ENCODE results near the gene CFAP65.

The CFAP65 gene

GRCh38 chr2:219003979-219004378, 37.3 kb downstream of the CFAP65 start:
- Histone ChIP-seq H3K23ac (ENCODE audit: low read length) (no peak overlapping the region), H3K36me3 (ENCODE audit: control insufficient read depth, insufficient read depth, low read length) (no peaks in the 10 kb centered on the region), H3K56ac (ENCODE audit: low read length) (no peak overlapping the region)

GRCh38 chr2:219003267-219003634, 38.1 kb downstream of the CFAP65 start:
- DNase-seq = no peak
- Histone ChIP-seq H3K4me2 (ENCODE audit: low read length) (no peak overlapping the region), H2BK120ac (ENCODE audit: low read depth, low read length) (no peak overlapping the region), H2BK5ac (ENCODE audit: low read length) (no peak overlapping the region), H3K18ac (ENCODE audit: low read length) (no peak overlapping the region), H3K36me3 (ENCODE audit: control insufficient read depth, insufficient read depth, low read length) (no peaks in the 10 kb centered on the region), H3K4me3 (ENCODE audit: low read length) (no peak overlapping the region), H3K27ac (ENCODE audit: low read depth, low read length) (no peak overlapping the region), H2BK15ac (replicated peaks; ENCODE audit: low read depth) (no peak overlapping the region), H3K4ac (ENCODE audit: low read depth, low read length) (no peak overlapping the region), H3K4me1 (ENCODE audit: control insufficient read depth, low read depth, low read length) (peaks cover 20% of the 10 kb centered on the region), H4K5ac (ENCODE audit: low read length) (no peak overlapping the region), H4K8ac (ENCODE audit: low read depth, low read length) (no peak overlapping the region), H2AK5ac (ENCODE audit: low read length) (no peak overlapping the region), H3K56ac (ENCODE audit: low read length) (no peak overlapping the region), H3K27me3 (ENCODE audit: insufficient read depth, low read length, poor library complexity) (peaks cover 3% of the 10 kb centered on the region), H3K9ac (ENCODE audit: low read length) (no peak overlapping the region), H3K79me1 (ENCODE audit: low read length) (no peaks in the 10 kb centered on the region), H3K79me2 (ENCODE audit: control insufficient read depth, insufficient read depth, low read length) (no peaks in the 10 kb centered on the region), H3K23ac (ENCODE audit: low read length) (no peak overlapping the region)
- no CpG with 5 or more reads among the region's 20 CpGs for WGBS (ENCODE audit: extremely low coverage, insufficient coverage, low lambda C conversion rate)

More at GRCh38 chr2:219003979-219004378, 37.3 kb downstream of the CFAP65 start:
- H3K4me1 ChIP-seq (ENCODE audit: control insufficient read depth, low read depth, low read length) = peaks cover 15% of the 10 kb centered on the region
- no peak overlapping the region for H3K27ac ChIP-seq (ENCODE audit: low read depth, low read length)
- no peak overlapping the region for H3K18ac ChIP-seq (ENCODE audit: low read length)
- H3K79me1 ChIP-seq (ENCODE audit: low read length) = no peaks in the 10 kb centered on the region
- DNase-seq = no peak
- no peak overlapping the region for H3K4ac ChIP-seq (ENCODE audit: low read depth, low read length)
- H3K79me2 ChIP-seq (ENCODE audit: control insufficient read depth, insufficient read depth, low read length) = no peaks in the 10 kb centered on the region
- H2AK5ac ChIP-seq (ENCODE audit: low read length) = no peak overlapping the region
- no peak overlapping the region for H2BK120ac ChIP-seq (ENCODE audit: low read depth, low read length)
- no peak overlapping the region for H3K9ac ChIP-seq (ENCODE audit: low read length)
- no peak overlapping the region for H3K4me3 ChIP-seq (ENCODE audit: low read length)
- H4K8ac ChIP-seq (ENCODE audit: low read depth, low read length) = no peak overlapping the region
- no peak overlapping the region for H4K5ac ChIP-seq (ENCODE audit: low read length)
- no CpG with 5 or more reads among the region's 3 CpGs for whole genome bisulfite sequencing (ENCODE audit: extremely low coverage, insufficient coverage, low lambda C conversion rate)
- H3K4me2 ChIP-seq (ENCODE audit: low read length) = no peak overlapping the region
- H2BK5ac ChIP-seq (ENCODE audit: low read length) = no peak overlapping the region
- H2BK15ac ChIP-seq (replicated peaks; ENCODE audit: low read depth) = no peak overlapping the region
- H3K27me3 ChIP-seq (ENCODE audit: insufficient read depth, low read length, poor library complexity) = peaks cover 3% of the 10 kb centered on the region

GRCh38 chr2:219002395-219003266, 38.7 kb downstream of the CFAP65 start:
- Histone ChIP-seq H3K23ac (ENCODE audit: low read length) (peak overlapping the region; percentile 30), H2BK15ac (replicated peaks; ENCODE audit: low read depth) (no peak overlapping the region), H3K56ac (ENCODE audit: low read length) (peak overlapping the region; percentile 75), H2AK5ac (ENCODE audit: low read length) (no peak overlapping the region), H2BK120ac (ENCODE audit: low read depth, low read length) (no peak overlapping the region), H2BK5ac (ENCODE audit: low read length) (no peak overlapping the region), H3K9ac (ENCODE audit: low read length) (peak overlapping the region; percentile 59), H3K4ac (ENCODE audit: low read depth, low read length) (no peak overlapping the region), H3K4me1 (ENCODE audit: control insufficient read depth, low read depth, low read length) (peaks cover 25% of the 10 kb centered on the region), H3K18ac (ENCODE audit: low read length) (no peak overlapping the region), H3K27me3 (ENCODE audit: insufficient read depth, low read length, poor library complexity) (peaks cover 3% of the 10 kb centered on the region), H4K8ac (ENCODE audit: low read depth, low read length) (no peak overlapping the region), H3K4me2 (ENCODE audit: low read length) (peak overlapping the region; percentile 81), H3K79me2 (ENCODE audit: control insufficient read depth, insufficient read depth, low read length) (no peaks in the 10 kb centered on the region), H4K5ac (ENCODE audit: low read length) (no peak overlapping the region), H3K4me3 (ENCODE audit: low read length) (no peak overlapping the region), H3K79me1 (ENCODE audit: low read length) (no peaks in the 10 kb centered on the region), H3K36me3 (ENCODE audit: control insufficient read depth, insufficient read depth, low read length) (no peaks in the 10 kb centered on the region), H3K27ac (ENCODE audit: low read depth, low read length) (no peak overlapping the region)
- WGBS (ENCODE audit: extremely low coverage, insufficient coverage, low lambda C conversion rate) = no CpG with 5 or more reads among the region's 72 CpGs
- peak; percentile 87 for DNase-seq

GRCh38 chr2:219001577-219002394, 39.5 kb downstream of the CFAP65 start:
- Histone ChIP-seq H3K9ac (ENCODE audit: low read length) (peak overlapping the region; percentile 36), H2BK15ac (replicated peaks; ENCODE audit: low read depth) (no peak overlapping the region), H3K18ac (ENCODE audit: low read length) (peak overlapping the region; percentile 34), H3K36me3 (ENCODE audit: control insufficient read depth, insufficient read depth, low read length) (no peaks in the 10 kb centered on the region), H3K27me3 (ENCODE audit: insufficient read depth, low read length, poor library complexity) (peaks cover 3% of the 10 kb centered on the region), H4K5ac (ENCODE audit: low read length) (no peak overlapping the region), H2AK5ac (ENCODE audit: low read length) (no peak overlapping the region), H3K27ac (ENCODE audit: low read depth, low read length) (peak overlapping the region; percentile 87), H3K23ac (ENCODE audit: low read length) (no peak overlapping the region), H2BK120ac (ENCODE audit: low read depth, low read length) (peak overlapping the region; percentile 21), H3K4me2 (ENCODE audit: low read length) (peak overlapping the region; percentile 34), H2BK5ac (ENCODE audit: low read length) (no peak overlapping the region), H3K79me1 (ENCODE audit: low read length) (no peaks in the 10 kb centered on the region), H4K8ac (ENCODE audit: low read depth, low read length) (no peak overlapping the region), H3K4ac (ENCODE audit: low read depth, low read length) (no peak overlapping the region), H3K79me2 (ENCODE audit: control insufficient read depth, insufficient read depth, low read length) (no peaks in the 10 kb centered on the region), H3K56ac (ENCODE audit: low read length) (peak overlapping the region; percentile 71), H3K4me3 (ENCODE audit: low read length) (no peak overlapping the region), H3K4me1 (ENCODE audit: control insufficient read depth, low read depth, low read length) (peaks cover 31% of the 10 kb centered on the region)
- no CpG with 5 or more reads among the region's 70 CpGs for WGBS (ENCODE audit: extremely low coverage, insufficient coverage, low lambda C conversion rate)
- peak; percentile 56 for DNase-seq

- Histone ChIP-seq H2BK120ac (ENCODE audit: low read depth, low read length) (peak overlapping the region; percentile 21), H3K9ac (ENCODE audit: low read length) (peak overlapping the region; percentile 28), H3K23ac (ENCODE audit: low read length) (peak overlapping the region; percentile 11), H3K79me1 (ENCODE audit: low read length) (no peaks in the 10 kb centered on the region), H3K79me2 (ENCODE audit: control insufficient read depth, insufficient read depth, low read length) (no peaks in the 10 kb centered on the region), H3K18ac (ENCODE audit: low read length) (peak overlapping the region; percentile 34), H4K5ac (ENCODE audit: low read length) (no peak overlapping the region), H4K8ac (ENCODE audit: low read depth, low read length) (no peak overlapping the region), H3K4me2 (ENCODE audit: low read length) (no peak overlapping the region), H2AK5ac (ENCODE audit: low read length) (peak overlapping the region; percentile 35), H3K27me3 (ENCODE audit: insufficient read depth, low read length, poor library complexity) (peaks cover 3% of the 10 kb centered on the region), H3K56ac (ENCODE audit: low read length) (peak overlapping the region; percentile 90), H3K36me3 (ENCODE audit: control insufficient read depth, insufficient read depth, low read length) (no peaks in the 10 kb centered on the region), H2BK5ac (ENCODE audit: low read length) (peak overlapping the region; percentile 2), H3K4me1 (ENCODE audit: control insufficient read depth, low read depth, low read length) (peaks cover 35% of the 10 kb centered on the region), H3K4ac (ENCODE audit: low read depth, low read length) (peak overlapping the region; percentile 93), H2BK15ac (replicated peaks; ENCODE audit: low read depth) (no peak overlapping the region), H3K27ac (ENCODE audit: low read depth, low read length) (peak overlapping the region; percentile 87), H3K4me3 (ENCODE audit: low read length) (no peak overlapping the region)
- peak; percentile 32 for DNase-seq
- WGBS (ENCODE audit: extremely low coverage, insufficient coverage, low lambda C conversion rate) = no CpG with 5 or more reads among the region's 26 CpGs
These were observed 40.2 kb downstream of the CFAP65 start for GRCh38 chr2:219001100-219001576.

Measured in mesendoderm (in vitro differentiated cells).